ENCODE data around the gene FHIT.
"Not testable (repeated sequence)": the region's sequence is repeated elsewhere in the genome, so short reads cannot be mapped to it uniquely, and the experiment has no call there.

Gene FHIT

DNA sequence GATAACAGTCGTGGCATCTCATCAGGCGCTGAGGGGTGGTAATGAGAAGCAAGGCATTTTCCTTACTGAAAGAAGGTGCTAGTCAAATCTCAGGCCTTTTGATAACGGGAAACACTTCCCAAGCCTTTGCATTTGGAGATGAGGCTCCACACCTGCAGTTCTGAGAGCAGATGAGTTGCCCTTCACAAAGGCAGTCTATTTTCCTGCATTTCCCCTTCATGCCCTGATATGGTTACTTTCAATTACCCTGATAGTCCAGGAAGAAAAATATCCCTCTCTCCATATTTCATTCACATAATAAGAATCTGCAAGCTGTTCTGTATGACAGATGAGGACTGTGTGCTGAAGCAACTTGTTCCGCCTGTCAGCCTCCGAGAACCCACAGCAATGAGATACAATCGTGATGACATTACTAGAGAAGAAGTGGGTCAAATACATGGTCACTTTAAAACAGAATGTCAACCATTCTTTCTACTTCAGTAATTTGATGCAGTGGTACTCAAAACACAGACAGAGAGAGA, 25.0 kb downstream of the FHIT start:
- no peak for DNase-seq (ENCODE audit: low read depth in 2 of 2)

DNA sequence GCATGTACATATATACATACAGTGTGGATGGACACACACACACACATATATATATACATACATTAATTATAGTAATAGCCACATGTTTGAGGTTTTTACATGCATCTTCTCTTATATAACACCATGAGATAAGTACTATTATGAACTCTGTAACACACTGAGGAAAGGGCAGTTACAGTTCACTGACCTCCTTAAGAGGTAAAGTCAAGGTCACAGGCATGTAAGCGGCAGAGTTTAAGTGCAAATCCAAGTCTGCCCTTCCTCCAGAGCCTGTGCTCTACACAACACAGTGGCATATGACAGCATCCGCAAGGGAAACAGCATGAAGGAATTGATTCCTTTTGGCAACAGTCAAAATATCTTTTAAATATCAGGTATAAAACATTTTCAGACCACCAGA, 26.4 kb downstream of the FHIT start:
- DNase-seq (ENCODE audit: low read depth in 2 of 2): no peak

DNA sequence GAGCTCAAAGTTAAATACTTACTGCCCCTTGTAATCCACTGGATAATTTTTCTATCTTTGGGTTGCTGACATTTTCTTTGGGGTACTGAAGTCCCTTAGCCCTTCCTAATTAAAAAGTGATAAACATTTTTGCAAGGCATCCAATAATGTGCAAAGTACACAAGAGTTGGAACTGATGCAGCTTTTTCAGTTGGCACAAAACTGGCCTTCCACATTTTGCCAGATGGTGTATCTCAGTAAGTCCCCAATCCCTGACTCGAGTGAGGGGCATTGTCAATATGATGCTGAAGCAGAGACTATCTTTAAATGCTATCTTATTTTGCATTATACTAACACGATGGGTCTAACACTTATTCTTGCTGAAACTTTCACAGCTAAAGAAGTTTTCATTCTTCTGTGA, 27.8 kb downstream of the FHIT start:
- DNase-seq (ENCODE audit: low read depth in 2 of 2): no peak

DNA sequence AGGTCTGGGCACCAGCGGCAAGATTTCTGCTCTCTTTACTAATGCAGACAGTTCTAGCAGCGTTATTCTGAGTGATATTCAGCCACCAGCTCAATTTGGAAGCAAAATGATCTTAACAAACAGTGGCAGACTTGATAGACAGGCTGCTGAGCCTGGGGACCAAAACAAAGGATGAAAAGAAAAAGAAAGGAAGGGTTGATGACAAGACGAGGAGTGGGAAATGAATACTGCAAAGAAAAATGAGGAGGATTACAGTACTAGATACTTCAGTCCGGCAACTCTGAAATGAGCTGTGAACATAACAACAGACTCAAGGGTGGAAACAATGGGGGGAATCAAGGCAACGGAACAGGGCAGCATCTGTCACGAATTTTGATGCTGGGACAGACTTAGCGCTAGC, 28.8 kb downstream of the FHIT start:
- DNase-seq (ENCODE audit: low read depth in 2 of 2): no peak

DNA sequence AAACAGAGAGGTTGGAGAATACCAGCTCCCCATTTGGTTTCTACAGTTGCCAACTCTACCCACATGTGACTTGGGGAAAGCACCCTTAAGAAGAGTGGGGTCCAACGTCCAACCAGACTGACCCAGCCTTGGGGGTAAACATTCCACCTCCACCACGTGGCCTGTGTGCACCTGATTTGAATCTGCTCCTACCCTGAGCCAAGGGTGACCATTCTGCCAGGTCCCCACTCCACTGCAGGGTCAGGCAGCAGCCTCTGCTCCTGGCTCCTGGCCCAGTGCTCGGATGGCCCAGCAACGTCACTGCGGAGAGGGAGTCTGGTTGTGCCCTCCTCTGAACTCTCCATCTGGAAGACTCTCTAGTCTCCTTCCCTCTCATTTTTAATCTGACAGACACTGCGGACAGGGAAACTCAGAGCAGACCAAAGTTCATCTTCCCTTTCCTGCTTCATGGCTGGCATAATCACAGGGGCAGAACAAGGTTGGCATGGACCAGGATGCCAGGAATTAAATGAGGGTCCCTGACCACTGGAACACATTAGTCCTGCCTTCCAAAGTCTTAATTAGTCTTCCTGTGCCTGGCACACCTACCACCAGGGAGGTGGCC, 29.4 kb downstream of the FHIT start:
- DNase-seq (ENCODE audit: low read depth in 2 of 2): no peak

DNA sequence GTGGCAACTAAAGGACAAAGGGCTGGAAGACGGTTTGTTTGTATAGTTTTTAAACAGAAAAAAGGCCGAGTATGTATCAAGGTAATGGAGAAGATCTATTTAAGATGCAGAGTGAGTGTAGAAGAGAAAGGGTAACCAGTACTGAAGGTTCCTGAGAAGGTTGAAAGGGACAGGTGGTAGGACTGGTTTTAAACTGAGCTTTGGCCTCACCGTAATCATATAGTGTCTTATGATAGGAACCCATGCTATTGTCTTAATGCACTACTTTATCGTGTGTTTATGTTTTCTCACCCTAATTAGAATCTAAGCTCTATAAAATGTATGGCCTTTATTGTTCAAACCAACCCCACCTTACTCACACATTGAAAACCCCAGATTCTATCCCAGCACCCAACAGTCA, 32.7 kb downstream of the FHIT start:
- no peak for DNase-seq (ENCODE audit: low read depth in 2 of 2)

DNA sequence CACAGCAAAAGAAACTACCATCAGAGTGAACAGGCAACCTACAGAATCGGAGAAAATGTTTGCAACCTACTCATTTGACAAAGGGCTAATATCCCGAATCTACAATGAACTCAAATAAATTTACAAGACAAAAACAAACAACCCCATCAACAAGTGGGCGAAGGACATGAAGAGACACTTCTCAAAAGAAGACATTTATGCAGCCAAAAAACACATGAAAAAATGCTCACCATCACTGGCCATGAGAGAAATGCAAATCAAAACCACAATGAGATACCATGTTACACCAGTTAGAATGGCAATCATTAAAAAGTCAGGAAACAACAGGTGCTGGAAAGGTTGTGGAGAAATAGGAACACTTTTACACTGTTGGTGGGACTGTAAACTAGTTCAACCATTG, 35.1 kb downstream of the FHIT start:
- not testable (repeated sequence) for DNase-seq (ENCODE audit: low read depth in 2 of 2)

DNA sequence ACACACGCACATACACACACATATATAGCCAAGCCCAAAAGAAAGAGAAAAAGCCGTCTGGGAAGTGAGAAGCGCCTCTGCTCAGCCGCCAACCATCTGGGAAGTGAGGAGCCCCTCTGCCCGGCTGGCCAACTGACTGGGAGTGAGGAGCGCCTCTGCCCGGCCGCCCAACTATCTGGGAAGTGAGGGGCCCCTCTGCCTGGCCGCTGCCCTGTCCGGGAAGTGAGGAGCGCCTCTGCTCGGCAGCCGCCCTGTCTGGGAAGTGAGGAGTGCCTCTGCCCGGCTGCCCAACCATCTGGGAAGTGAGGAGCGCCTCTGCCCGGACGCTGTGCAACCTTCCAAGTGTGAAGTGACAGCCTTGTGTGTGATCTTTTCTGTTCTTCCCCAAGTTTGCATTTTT, 49.2 kb downstream of the FHIT start:
- no peak for DNase-seq (ENCODE audit: low read depth in 2 of 2)

DNA sequence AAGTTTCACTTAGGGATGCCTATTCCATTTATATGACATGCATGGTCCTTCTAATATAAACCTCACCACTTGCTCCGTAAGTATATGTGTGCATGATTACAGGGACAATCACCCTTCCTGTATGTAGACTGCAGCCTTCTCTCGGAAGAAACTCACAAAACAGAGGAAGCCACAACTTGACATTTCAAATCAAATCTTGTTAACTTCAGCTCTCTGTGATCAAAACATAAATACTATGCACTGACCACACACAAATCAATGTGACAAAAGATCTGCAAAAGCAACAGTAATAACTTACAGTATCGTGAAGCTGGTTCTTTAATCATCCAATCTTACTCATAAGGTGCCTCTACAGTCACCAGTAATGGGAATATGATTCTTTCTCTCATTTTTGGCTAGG, 50.2 kb downstream of the FHIT start:
- no peak for DNase-seq (ENCODE audit: low read depth in 2 of 2)

DNA sequence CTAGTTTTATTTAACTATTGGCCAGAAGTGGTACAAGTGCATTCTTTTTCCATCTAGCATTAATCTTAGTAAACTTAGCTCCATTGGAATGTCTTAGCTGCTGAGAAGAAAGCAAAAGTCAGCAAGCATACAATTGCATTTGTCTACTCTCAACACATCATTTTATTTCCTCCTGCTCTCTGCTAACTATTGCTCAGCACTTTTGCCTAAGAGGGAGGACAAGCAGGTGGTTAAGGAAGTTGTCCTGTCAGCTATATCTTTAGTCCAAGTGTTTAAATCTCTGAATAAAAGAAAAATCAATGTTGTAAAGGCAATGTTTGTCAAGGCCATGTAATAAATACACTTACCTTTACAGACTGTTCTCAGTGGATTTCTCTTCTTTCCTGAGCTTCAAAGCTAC, 51.0 kb downstream of the FHIT start:
- no peak for DNase-seq (ENCODE audit: low read depth in 2 of 2)

DNA sequence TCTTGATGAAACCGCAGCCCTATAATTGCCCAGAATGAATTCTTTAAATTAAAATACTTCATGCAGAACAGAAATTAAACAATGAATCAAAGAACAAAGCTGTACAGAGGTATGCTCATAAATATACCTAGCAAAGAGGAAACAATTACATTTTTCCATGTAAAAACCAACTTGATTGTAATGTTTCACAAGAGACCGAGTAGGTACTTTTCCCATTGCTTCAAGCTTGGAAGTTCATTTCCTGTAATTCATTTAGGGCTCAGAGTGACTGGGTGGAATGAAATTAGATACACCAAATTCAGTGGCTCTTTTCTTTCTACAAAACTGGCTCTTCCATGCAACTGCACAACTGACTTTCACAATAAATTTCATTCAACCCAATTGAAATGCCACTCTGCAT, 51.4 kb downstream of the FHIT start:
- DNase-seq (ENCODE audit: low read depth in 2 of 2): no peak

DNA sequence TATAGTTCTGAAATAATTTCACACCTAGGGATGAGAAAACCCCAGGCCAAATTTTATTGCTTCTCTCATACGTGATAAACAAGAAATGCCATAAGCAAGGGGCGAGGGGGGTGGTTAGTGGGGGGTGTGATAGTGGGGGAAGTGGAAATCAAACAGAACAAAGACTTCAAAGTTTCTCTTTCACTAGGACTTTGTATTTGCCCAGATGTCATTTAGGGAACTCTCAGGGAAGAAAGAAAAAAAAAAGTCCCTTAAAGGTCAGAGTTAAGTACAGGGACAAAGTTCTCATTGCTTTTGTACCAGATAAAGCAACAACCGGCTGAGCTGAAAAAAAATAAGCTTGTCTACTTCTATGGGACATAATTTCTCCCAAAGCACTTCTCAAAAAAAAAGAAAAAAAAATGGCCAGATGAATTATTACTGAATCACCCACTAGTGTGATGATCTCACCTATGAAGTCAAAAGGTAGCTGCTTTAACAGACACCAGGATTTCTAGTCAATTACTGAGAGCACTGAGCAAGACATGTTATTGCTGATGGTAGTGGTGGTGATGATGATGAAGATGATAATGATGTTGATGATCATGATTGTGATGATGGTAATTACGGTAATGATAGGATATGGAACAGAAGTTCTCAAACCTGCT, 56.2 kb downstream of the FHIT start:
- DNase-seq (ENCODE audit: low read depth in 2 of 2): no peak

DNA sequence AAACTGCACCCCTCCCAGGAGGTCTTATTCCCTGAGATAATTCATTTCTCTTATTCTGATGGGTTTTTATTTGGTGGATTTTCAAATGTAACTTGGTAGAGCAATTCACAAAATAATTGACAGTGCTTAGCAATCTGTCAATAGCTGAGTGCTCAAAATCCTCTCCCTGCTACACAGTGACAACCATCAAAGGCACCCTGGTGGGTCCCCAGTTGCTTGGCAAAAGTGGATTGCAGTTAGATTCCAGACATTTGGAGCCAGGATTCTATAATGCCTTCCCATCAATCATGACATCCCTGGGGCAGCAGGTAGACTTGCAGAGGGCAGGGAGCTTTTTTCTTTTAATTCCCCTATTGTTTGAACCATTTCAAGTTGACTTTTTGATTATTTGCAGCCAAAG, 59.0 kb downstream of the FHIT start:
- no peak for DNase-seq (ENCODE audit: low read depth in 2 of 2)

DNA sequence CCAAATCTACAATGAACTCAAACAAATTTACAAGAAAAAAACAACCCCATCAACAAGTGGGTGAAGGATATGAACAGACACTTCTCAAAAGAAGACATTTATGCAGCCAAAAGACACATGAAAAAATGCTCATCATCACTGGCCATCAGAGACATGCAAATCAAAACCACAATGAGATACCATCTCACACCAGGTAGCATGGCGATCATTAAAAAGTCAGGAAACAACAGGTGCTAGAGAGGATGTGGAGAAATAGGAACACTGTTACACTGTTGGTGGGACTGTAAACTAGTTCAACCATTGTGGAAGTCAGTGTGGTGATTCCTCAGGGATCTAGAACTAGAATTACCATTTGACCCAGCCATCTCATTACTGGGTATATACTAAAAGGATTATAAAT, 61.0 kb downstream of the FHIT start:
- DNase-seq (ENCODE audit: low read depth in 2 of 2): not testable (repeated sequence)

DNA sequence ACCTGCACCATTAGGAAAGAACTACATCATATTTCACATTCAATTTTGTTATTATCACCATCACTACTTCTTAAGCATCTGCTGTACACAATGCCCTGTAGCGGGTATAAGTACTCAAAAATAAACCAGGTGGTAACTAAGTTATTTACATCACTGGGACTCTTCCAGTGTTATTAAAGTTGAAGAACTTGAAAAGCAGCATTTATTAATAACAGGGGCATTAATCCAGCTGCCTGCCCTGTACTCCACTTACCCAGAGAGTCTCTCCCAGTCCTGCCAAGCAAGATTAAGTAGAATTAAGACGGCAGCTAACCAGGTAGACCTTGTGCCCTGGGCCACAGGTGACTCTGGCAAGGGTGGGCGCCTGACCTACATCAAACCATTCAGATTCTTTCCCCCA, 65.2 kb downstream of the FHIT start:
- DNase-seq (ENCODE audit: low read depth in 2 of 2): no peak

DNA sequence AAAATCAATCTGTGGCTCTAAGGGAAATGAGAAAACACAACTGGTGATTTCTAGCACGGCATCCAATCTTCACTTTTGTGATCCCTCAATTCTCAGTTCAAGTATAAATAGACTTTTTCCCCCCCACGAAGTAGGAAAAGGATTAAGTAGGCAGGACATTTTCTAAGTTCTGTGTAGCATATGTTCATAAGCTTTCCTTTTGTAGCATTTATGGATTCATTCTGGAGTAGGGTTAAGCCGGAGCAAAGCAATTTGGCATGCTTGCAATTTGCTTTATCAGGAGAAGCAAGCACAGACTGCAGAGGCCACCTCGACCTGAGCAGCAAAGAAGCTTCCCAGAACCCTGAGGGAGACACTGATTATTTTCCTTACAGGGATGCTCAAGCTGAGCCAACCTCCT, 66.3 kb downstream of the FHIT start:
- no peak for DNase-seq (ENCODE audit: low read depth in 2 of 2)

DNA sequence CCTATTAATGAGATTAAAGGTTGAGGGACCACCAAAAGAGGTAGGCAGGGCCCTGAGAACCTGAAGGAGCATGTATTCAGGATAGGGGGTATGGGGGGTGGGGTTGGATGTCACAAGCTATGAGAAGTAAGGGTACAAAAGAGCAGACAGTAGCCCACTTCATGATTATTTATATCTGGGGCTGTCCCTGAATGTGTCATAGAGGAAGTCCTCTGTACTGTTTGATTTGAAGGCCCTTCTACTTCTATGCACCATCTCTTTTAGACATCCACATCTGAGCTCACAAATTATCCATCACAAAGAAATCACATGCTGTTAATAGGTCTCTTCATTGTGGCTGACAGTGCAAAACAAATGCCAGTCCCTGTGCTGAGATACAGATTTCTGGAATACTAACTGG, 68.6 kb downstream of the FHIT start:
- no peak for DNase-seq (ENCODE audit: low read depth in 2 of 2)

DNA sequence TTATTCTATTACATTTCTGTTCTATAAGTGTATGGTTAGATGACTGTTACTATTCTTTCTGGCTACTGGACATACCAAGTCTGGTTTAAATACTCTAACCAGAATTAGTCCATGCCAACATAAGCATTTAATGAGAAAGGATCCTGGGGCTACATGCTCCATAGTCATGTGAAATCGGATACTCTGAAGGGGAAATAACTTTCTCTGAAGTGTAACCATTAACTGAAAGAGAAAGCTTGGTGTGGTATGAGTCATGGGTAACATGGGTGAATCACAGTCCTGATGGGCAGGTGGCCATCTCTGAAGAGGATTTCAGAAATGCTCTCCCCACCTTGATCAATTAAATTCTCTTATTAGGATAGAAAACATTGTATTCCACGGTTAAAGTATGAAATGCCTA, 69.4 kb downstream of the FHIT start:
- DNase-seq (ENCODE audit: low read depth in 2 of 2): no peak

DNA sequence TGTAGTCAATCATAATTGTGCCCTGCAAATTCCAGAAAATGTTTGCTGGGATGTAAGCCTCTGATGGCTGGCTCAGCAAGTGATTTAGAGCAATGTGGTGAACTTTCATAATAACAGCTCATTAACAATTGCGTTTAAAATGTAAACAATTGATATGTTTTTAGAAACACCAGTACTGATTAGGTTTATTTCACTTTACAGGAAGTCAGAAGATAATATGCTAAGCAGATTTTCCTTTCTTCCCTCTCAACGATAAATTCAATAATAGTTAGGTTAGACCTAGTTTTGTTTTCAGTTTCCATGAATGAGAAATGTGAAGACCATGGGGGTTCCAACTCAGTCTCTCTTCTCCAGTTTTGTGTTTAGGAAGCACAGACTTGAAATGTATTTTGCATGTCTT, 71.0 kb downstream of the FHIT start:
- no peak for DNase-seq (ENCODE audit: low read depth in 2 of 2)

DNA sequence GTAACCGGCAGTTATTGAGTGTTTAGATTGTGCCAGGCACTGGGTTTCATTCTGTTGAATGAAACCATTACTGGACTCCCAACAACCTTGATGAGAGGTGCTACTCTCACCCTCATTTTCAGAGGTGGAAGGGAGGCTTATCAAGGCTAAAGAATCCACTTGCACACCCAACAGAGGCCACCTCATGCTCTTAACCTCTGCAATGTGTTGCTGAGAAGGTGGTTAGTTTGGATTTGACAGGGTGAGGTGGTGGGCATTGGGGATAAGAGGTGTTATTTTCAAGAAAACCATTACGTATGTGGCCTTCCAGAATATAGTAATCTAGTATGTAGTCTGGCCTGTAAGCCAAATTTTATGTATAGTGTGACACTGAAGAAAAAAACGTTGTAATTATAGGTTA, 73.1 kb downstream of the FHIT start:
- DNase-seq (ENCODE audit: low read depth in 2 of 2): no peak

DNA sequence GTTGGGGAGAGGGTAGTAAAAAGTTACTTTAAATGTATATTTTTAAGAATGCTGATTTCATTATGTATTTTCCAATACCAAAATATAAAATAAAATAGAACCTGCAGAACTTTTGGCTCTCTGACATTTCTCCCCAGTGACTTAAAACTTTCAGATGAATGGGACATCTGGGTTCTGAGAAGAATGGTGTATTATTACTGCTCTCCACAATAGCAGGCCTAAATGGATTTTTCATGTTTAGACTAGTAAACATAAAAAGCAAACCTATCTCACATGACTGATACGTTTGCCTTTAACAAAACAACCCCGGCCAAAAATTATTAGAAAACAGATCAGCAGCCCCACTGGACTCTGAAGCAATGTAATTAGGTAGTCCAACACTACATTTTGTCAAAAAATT, 73.8 kb downstream of the FHIT start:
- no peak for DNase-seq (ENCODE audit: low read depth in 2 of 2)

DNA sequence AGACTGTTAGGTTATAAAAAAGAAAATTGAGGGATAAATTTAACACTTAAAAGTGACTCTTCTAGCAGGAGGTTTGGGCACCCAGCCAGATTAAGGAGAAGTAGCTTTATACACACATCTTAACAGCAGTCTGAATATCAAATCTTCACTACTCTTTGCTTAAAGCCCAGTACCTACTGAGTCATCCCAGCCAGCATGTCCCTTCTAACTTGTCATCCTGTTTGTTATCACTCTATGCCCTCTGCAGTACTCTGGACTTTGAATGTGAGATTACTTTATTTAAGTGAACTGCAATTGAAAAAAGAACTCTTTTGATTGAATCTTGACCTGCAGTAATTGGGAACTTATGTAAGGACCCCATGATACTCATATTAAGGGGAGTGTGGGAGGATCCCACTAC, 77.6 kb downstream of the FHIT start:
- DNase-seq (ENCODE audit: low read depth in 2 of 2): no peak

DNA sequence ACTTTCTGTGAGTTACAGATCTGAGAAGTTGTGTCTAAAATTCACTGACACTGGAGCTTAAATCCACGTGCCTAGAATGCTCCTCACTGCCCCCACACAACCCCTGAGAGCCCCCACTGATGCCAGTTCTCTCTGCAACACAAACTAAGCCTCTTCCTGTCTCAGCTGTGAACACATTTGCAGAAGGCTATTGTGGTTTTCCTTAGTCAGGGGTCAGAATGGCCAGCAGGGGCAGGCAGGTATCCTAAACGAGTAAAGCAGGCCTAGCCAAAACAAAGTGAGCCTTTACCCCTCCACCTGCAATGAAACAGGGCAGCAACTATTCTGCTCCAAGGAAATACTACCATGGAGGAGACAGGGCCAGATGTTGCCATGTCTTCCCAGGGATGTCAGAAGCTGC, 78.6 kb downstream of the FHIT start:
- no peak for DNase-seq (ENCODE audit: low read depth in 2 of 2)

DNA sequence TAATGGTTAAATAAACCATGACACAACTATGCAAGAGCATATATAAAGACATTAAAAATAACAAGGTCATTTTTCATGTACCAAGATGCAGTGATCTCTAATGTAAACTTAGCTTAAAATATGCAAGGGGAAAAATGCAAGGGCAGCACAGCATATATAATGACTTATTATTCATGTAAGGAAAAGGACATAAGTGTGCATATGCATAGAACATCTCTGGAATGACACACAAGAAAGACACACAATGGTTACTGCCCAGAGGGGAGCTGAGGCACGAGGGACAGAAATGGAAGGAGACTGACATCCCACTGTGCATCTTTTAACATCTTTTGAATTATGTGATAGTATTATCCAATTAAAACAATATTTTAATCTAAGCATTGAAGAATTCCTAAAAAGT, 79.0 kb downstream of the FHIT start:
- no peak for DNase-seq (ENCODE audit: low read depth in 2 of 2)

All from stimulated activated CD4-positive, alpha-beta T cell treated with anti-CD3 and anti-CD28 coated beads, Interleukin-12 subunit alpha, Interleukin-12 subunit beta, amount 100 ng/mL, for 24 hours (primary cell).